OCI-LY1 (cell line): Measurements from ENCODE around the gene SLC37A4.

Experiments used
- H2AFZ ChIP-seq: fragments of 200-600 bp; sonication (generic), shearing (Covaris generic); 2 replicates; pipeline ENCODE4 v1.6.0; 2014; ENCODE audit warnings: antibody characterized with exemption, mild to moderate bottlenecking, low read length
- H3F3A ChIP-seq: fragments of 200-600 bp; sonication (generic), shearing (Covaris generic); 2 replicates; pipeline ENCODE4 v1.6.0; 2014; ENCODE audit warnings: mild to moderate bottlenecking, antibody characterized with exemption, low read length, moderate library complexity; ENCODE audit not compliant: insufficient read depth
- H3K27ac ChIP-seq: fragments of 200-600 bp; sonication (generic); 2 replicates; pipeline ENCODE4 v1.5.1; 2014; ENCODE audit warnings: low read length, mixed run types, mild to moderate bottlenecking, low read depth; ENCODE audit not compliant: poor library complexity, severe bottlenecking
- H3K27me3 ChIP-seq: fragments of 200-600 bp; sonication (generic); 2 replicates; pipeline ENCODE4 v1.6.0; 2014; ENCODE audit warnings: antibody characterized with exemption, mild to moderate bottlenecking, low read length, moderate library complexity; ENCODE audit not compliant: insufficient read depth
- H3K36me3 ChIP-seq: fragments of 200-600 bp; sonication (generic); 2 replicates; pipeline ENCODE4 v1.6.1; 2014; ENCODE audit warnings: mild to moderate bottlenecking, antibody characterized with exemption, low read length, moderate library complexity, mixed read lengths; ENCODE audit not compliant: insufficient read depth
- H3K4me1 ChIP-seq: fragments of 200-600 bp; sonication (generic); 2 replicates; pipeline ENCODE4 v1.5.1; 2014; ENCODE audit warnings: mild to moderate bottlenecking, low read length, moderate library complexity; ENCODE audit not compliant: insufficient read depth, severe bottlenecking
- H3K4me2 ChIP-seq: fragments of 200-600 bp; sonication (generic), shearing (Covaris generic); 2 replicates; pipeline ENCODE4 v1.6.1; 2014; ENCODE audit warnings: low read length
- H3K4me3 ChIP-seq: fragments of 200-600 bp; sonication (generic); 2 replicates; pipeline ENCODE4 v1.5.1; 2014; ENCODE audit warnings: low read length, low read depth, mild to moderate bottlenecking, mixed read lengths; ENCODE audit not compliant: poor library complexity, severe bottlenecking
- H3K79me2 ChIP-seq: fragments of 200-600 bp; shearing (Covaris generic); 2 replicates; pipeline ENCODE4 v1.6.1; 2016; ENCODE audit warnings: mixed run types, low read length, mixed read lengths; ENCODE audit not compliant: insufficient read depth
- H3K9ac ChIP-seq: fragments of 200-600 bp; sonication (generic), shearing (Covaris generic); 2 replicates; pipeline ENCODE4 v1.6.1; 2014; ENCODE audit warnings: mild to moderate bottlenecking, low read length, mixed read lengths
- H3K9me2 ChIP-seq: fragments of 200-600 bp; sonication (generic), shearing (Covaris generic); 2 replicates; pipeline ENCODE4 v1.6.1; 2014; ENCODE audit warnings: low read depth, mild to moderate bottlenecking, low read length, mixed read lengths
- H3K9me3 ChIP-seq: fragments of 200-600 bp; shearing (Covaris generic); 2 replicates; pipeline ENCODE4 v1.6.1; 2014; ENCODE audit warnings: low read length, mixed read lengths
- H4K20me1 ChIP-seq: fragments of 200-600 bp; sonication (generic), shearing (Covaris generic); 2 replicates; pipeline ENCODE4 v1.6.0; 2016; ENCODE audit warnings: mild to moderate bottlenecking, low read length; ENCODE audit not compliant: insufficient read depth
- EZH2 ChIP-seq: fragments of 200-600 bp; sonication (generic), shearing (Covaris generic); IDR thresholded peaks from 2 replicates; pipeline ENCODE4 v1.8.0; 2017; ENCODE audit warnings: borderline replicate concordance, mixed run types, mild to moderate bottlenecking, antibody characterized with exemption, low read length, moderate library complexity, mixed read lengths
- TF ChIP-seq, protein P1 (sequence below): fragments of 200-600 bp; sonication (generic), shearing (Covaris generic); IDR thresholded peaks from 2 replicates; pipeline ENCODE4 v1.5.1; 2017; ENCODE audit warnings: mild to moderate bottlenecking, antibody characterized with exemption, low read length, moderate library complexity, mixed read lengths

The SLC37A4 gene

DNA sequence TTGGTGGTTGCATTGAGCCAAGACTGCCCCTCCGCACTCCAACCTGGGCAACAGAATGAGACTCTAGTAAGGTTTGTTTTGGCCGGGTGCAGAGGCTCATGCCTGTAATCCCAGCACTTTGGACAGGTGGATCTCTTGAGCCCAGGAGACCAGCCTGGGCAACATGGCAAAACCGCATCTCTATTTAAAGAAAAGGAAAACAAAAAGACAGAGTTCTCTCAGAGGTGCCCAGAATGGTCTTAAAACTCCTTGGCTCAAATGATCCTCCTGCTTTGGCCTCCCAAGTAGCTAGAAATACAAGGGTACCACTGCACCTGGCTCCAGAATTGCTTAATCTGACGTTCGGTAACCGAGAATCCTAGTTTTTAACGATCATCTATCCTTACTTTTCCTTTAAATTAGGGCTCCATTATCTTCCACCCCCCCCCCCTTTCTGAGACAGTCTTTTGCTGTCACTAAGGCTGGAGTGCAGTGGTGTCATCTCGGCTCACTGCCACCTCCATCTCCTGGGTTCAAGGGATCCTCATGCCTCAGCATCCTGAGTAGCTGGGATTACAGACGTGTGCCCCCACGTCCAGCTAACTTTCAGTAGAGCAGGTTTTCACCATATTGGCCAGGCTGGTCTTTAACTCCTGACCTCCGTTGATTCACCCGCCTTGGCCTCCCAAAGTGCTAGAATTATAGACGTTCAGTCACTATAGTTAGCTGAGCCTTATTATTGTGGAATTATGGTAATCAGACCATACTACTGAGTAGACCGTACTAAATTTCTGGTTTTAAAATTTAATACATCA is 14.3 kb downstream of the SLC37A4 start:
- no peak overlapping the region for H2AFZ ChIP-seq
- H3K27ac ChIP-seq = no peak overlapping the region
- H3K4me1 ChIP-seq = peaks cover 22% of the 10 kb centered on the region
- TF ChIP-seq, protein P1, sequence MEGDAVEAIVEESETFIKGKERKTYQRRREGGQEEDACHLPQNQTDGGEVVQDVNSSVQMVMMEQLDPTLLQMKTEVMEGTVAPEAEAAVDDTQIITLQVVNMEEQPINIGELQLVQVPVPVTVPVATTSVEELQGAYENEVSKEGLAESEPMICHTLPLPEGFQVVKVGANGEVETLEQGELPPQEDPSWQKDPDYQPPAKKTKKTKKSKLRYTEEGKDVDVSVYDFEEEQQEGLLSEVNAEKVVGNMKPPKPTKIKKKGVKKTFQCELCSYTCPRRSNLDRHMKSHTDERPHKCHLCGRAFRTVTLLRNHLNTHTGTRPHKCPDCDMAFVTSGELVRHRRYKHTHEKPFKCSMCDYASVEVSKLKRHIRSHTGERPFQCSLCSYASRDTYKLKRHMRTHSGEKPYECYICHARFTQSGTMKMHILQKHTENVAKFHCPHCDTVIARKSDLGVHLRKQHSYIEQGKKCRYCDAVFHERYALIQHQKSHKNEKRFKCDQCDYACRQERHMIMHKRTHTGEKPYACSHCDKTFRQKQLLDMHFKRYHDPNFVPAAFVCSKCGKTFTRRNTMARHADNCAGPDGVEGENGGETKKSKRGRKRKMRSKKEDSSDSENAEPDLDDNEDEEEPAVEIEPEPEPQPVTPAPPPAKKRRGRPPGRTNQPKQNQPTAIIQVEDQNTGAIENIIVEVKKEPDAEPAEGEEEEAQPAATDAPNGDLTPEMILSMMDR = no peak
- no peak for TF ChIP-seq EZH2
- peak overlapping the region; percentile 73 for H3K4me2 ChIP-seq
- H4K20me1 ChIP-seq = no peaks in the 10 kb centered on the region
- H3K9ac ChIP-seq = peak overlapping the region; percentile 97; the same call in 1 of the 2 replicates
- H3K79me2 ChIP-seq = peaks cover 32% of the 10 kb centered on the region
- no peaks in the 10 kb centered on the region for H3K9me3 ChIP-seq
- peak overlapping the region; percentile 98 for H3K4me3 ChIP-seq
- no peaks in the 10 kb centered on the region for H3K9me2 ChIP-seq
- H3K27me3 ChIP-seq = no peaks in the 10 kb centered on the region
- H3K36me3 ChIP-seq = peaks cover 68% of the 10 kb centered on the region
- H3F3A ChIP-seq = peaks cover 3% of the 10 kb centered on the region; the same call in 1 of the 2 replicates

- peaks cover 19% of the 10 kb centered on the region for H3K4me1 ChIP-seq
- peaks cover 69% of the 10 kb centered on the region for H3K36me3 ChIP-seq
- peaks cover 30% of the 10 kb centered on the region for H3K79me2 ChIP-seq
- no peaks in the 10 kb centered on the region for H3K27me3 ChIP-seq
- no peak overlapping the region for H2AFZ ChIP-seq
- no peaks in the 10 kb centered on the region for H4K20me1 ChIP-seq
- no peak overlapping the region for H3K4me3 ChIP-seq
- H3K9me3 ChIP-seq = no peaks in the 10 kb centered on the region
- no peak for TF ChIP-seq EZH2
- TF ChIP-seq, protein P1 = no peak; the same call in 1 of the 2 replicates
- H3K9me2 ChIP-seq = no peaks in the 10 kb centered on the region
- H3F3A ChIP-seq = peaks cover 3% of the 10 kb centered on the region; the same call in 1 of the 2 replicates
- no peak overlapping the region for H3K9ac ChIP-seq
- H3K4me2 ChIP-seq = no peak overlapping the region
- no peak overlapping the region for H3K27ac ChIP-seq
These were observed 15.5 kb downstream of the SLC37A4 start for GRCh38 chr11:119015054-119015611.

DNA sequence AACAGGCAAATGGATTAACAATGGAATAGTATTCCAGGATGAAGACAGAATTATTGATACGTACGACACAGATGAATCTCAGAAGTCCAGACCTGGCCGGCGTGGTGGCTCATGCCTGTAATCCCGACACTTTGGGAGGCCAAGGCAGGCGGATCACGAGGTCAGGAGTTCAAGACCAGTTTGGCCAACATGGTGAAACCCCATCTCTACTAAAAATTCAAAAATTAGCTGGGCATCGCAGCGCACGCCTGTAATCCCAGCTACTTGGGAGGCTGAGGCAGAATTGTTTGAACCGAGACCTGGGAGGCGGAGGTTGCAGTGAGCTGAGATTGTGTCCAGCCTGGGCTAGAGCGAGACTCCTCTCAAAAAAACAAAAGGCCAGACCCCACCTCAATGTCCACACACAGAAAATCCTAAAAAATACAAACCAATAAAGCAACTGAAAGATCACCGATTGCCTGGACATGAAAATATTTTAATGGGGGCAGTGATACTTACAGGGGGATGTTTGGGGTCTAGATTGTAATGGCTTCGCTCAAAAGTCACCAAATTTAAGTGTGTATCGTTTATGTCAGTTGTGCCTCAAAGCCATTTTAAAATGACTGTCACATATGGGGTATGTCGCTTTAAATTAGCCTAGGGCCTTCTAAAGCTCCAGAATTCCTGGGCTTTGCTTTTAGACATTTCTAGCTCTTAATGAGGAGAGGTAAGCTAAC is 16.3 kb downstream of the SLC37A4 start:
- Histone ChIP-seq H2AFZ (no peak overlapping the region), H3K27ac (no peak overlapping the region), H3K79me2 (peaks cover 24% of the 10 kb centered on the region), H3K4me1 (peaks cover 11% of the 10 kb centered on the region), H3K9ac (no peak overlapping the region), H3K36me3 (peaks cover 65% of the 10 kb centered on the region), H3K9me3 (no peaks in the 10 kb centered on the region), H3F3A (peaks cover 3% of the 10 kb centered on the region; the same call in 1 of the 2 replicates), H3K4me3 (no peak overlapping the region), H3K9me2 (no peaks in the 10 kb centered on the region), H3K4me2 (no peak overlapping the region), H4K20me1 (no peaks in the 10 kb centered on the region), H3K27me3 (no peaks in the 10 kb centered on the region)
- TF ChIP-seq EZH2 = no peak
